ENCODE data around the gene MYO18A.
"Not testable (repeated sequence)": the region's sequence is repeated elsewhere in the genome, so short reads cannot be mapped to it uniquely, and the experiment has no call there.

Gene MYO18A

GRCh38 chr17:29103341-29103740, 76.9 kb downstream of the MYO18A start:
- no peak for DNase-seq (ENCODE audit: low read depth)

- no peak for DNase-seq (ENCODE audit: low read depth)
Measured at GRCh38 chr17:29102741-29103181, 77.4 kb downstream of the MYO18A start.

GRCh38 chr17:29102046-29102445, 78.2 kb downstream of the MYO18A start:
- no peak for DNase-seq (ENCODE audit: low read depth)

GRCh38 chr17:29100296-29100695, 79.9 kb downstream of the MYO18A start:
- no peak for DNase-seq (ENCODE audit: low read depth)

- DNase-seq (ENCODE audit: low read depth) = no peak
Measured at GRCh38 chr17:29099527-29099926, 80.7 kb downstream of the MYO18A start.

GRCh38 chr17:29096094-29096493, 84.1 kb downstream of the MYO18A start:
- no peak for DNase-seq (ENCODE audit: low read depth)

GRCh38 chr17:29095439-29095838, 84.8 kb downstream of the MYO18A start:
- DNase-seq (ENCODE audit: low read depth) = no peak

- DNase-seq (ENCODE audit: low read depth) = no peak
Measured at GRCh38 chr17:29094101-29094708, 86.0 kb downstream of the MYO18A start.

GRCh38 chr17:29093090-29093871, 86.9 kb downstream of the MYO18A start:
- no peak for DNase-seq (ENCODE audit: low read depth)

- no peak for DNase-seq (ENCODE audit: low read depth)
Measured at GRCh38 chr17:29091606-29092289, 88.5 kb downstream of the MYO18A start.

- DNase-seq (ENCODE audit: low read depth) = no peak
Measured at GRCh38 chr17:29090750-29091605, 89.2 kb downstream of the MYO18A start.

GRCh38 chr17:29090108-29090507, 90.1 kb downstream of the MYO18A start:
- no peak for DNase-seq (ENCODE audit: low read depth)

GRCh38 chr17:29089601-29090044, 90.6 kb downstream of the MYO18A start:
- no peak for DNase-seq (ENCODE audit: low read depth)

- not testable (repeated sequence) for DNase-seq (ENCODE audit: low read depth)
Measured at GRCh38 chr17:29088782-29089181, 91.4 kb downstream of the MYO18A start.

- DNase-seq (ENCODE audit: low read depth) = no peak
Measured at GRCh38 chr17:29086628-29087332, 93.4 kb downstream of the MYO18A start.

- DNase-seq (ENCODE audit: low read depth) = no peak
Measured at GRCh38 chr17:29085223-29085622, 95.0 kb downstream of the MYO18A start.

GRCh38 chr17:29084541-29085146, 95.6 kb downstream of the MYO18A start:
- no peak for DNase-seq (ENCODE audit: low read depth)

GRCh38 chr17:29080965-29081364, 99.2 kb downstream of the MYO18A start:
- DNase-seq (ENCODE audit: low read depth) = no peak

- no peak for DNase-seq (ENCODE audit: low read depth)
Measured at GRCh38 chr17:29080323-29080722, 99.9 kb downstream of the MYO18A start.

GRCh38 chr17:29079887-29080286, 100.3 kb downstream of the MYO18A start:
- no peak for DNase-seq (ENCODE audit: low read depth)

- no peak for DNase-seq (ENCODE audit: low read depth)
Measured at GRCh38 chr17:29079433-29079832, 100.8 kb downstream of the MYO18A start.

All from stimulated activated CD4-positive, alpha-beta T cell treated with anti-CD3 and anti-CD28 coated beads, Interleukin-2, amount 100 ng/mL, for 4 hours (primary cell).